Cardiac muscle cell (in vitro differentiated cells and primary cell): Measurements from ENCODE around the gene APOM. TPM values are rescaled to one million over a fixed set of nuclear protein-coding genes. Genes with fewer than 3 reads are reported as not detected.

Source experiments
- DNase-seq, 2 donors: peaks; one replicate each; pipeline versions ENCODE4 v3.0.0 to v3.0.0-alpha.2; 2010 to 2017; ENCODE audit warnings: low read depth in 1 of 2, low spot score in 1 of 2
- H3K27ac ChIP-seq: fragments of 200-600 bp; sonication (generic); 2 replicates; pipeline ENCODE4 v1.5.1; 2016
- H3K27me3 ChIP-seq: fragments of 200-600 bp; sonication (generic); 2 replicates; pipeline ENCODE4 v1.6.0; 2016; ENCODE audit warnings: control low read depth
- H3K36me3 ChIP-seq: fragments of 200-600 bp; sonication (generic); 2 replicates; pipeline ENCODE4 v1.5.1; 2016; ENCODE audit warnings: control low read depth
- H3K4me1 ChIP-seq: fragments of 200-600 bp; sonication (generic); 2 replicates; pipeline ENCODE4 v1.8.1; 2017; ENCODE audit warnings: low read depth, mild to moderate bottlenecking, mixed run types
- H3K4me3 ChIP-seq: fragments of 200-600 bp; sonication (generic); 2 replicates; pipeline ENCODE4 v1.5.1; 2016; ENCODE audit warnings: mild to moderate bottlenecking
- H3K9me3 ChIP-seq: fragments of 200-600 bp; sonication (generic); 2 replicates; pipeline ENCODE4 v1.5.1; 2017; ENCODE audit warnings: low read depth, mild to moderate bottlenecking, control low read depth
- polyA plus RNA-seq: library from polyadenylated mRNA; unstranded; fragments of >200 nt; fragmentation: Nextera tagmentation; extraction: Ambion mirVana; gene quantifications from 2 replicates; pipeline ENCODE4 v1.2.1, GENCODE V29; 2016
- total RNA-seq: library from RNA; depleted of rRNA; stranded (reverse); fragments of >200 nt; gene quantifications from 2 replicates; pipeline ENCODE4 v1.2.3, GENCODE V29; 2016
- TF ChIP-seq, protein P1 (sequence below): IDR thresholded peaks from 2 replicates; pipeline ENCODE4 v1.5.1; 2012; ENCODE audit warnings: low read depth, mild to moderate bottlenecking, low read length

Gene APOM
- total and polyA plus RNA-seq, 2 experiments from 2014 or later = 2.3 to 3.5 TPM

DNA sequence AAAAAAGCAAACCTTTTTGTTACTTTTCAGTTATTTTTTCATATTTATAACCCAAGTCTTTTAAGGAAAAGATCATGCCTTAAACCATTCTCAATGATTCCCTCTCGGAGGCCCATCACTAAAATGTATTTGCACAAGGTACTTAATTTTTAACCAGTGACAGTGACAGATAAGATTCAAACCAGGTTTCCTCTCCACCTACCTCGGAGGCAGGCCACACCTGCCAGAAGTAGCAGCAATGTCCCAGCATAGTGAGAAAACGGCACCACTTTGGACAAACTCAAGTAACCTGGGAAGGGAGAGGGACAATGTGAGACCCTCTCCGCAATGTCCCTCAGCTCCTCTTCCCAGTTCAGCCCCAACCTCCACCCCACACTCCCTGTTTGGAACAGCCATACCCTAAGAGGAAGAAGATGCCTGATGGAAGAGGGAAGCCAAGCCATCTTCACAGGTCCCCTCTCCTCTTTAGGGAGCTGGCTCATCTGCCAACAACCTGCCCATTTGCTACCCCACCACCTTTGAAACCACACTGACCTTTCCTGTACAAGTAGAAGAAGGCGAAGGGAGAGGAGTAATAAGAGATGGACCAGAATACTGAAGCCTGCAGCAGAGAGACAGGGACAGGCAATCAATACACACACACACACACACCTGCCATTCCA lies 45.2 kb downstream of the APOM start:
- no peak overlapping the region for H3K4me3 ChIP-seq
- no peaks in the 10 kb centered on the region for H3K9me3 ChIP-seq
- no peak for DNase-seq
- TF ChIP-seq, protein P1, sequence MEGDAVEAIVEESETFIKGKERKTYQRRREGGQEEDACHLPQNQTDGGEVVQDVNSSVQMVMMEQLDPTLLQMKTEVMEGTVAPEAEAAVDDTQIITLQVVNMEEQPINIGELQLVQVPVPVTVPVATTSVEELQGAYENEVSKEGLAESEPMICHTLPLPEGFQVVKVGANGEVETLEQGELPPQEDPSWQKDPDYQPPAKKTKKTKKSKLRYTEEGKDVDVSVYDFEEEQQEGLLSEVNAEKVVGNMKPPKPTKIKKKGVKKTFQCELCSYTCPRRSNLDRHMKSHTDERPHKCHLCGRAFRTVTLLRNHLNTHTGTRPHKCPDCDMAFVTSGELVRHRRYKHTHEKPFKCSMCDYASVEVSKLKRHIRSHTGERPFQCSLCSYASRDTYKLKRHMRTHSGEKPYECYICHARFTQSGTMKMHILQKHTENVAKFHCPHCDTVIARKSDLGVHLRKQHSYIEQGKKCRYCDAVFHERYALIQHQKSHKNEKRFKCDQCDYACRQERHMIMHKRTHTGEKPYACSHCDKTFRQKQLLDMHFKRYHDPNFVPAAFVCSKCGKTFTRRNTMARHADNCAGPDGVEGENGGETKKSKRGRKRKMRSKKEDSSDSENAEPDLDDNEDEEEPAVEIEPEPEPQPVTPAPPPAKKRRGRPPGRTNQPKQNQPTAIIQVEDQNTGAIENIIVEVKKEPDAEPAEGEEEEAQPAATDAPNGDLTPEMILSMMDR = no peak
- no peaks in the 10 kb centered on the region for H3K27me3 ChIP-seq
- H3K27ac ChIP-seq = no peak overlapping the region
- H3K4me1 ChIP-seq = peaks cover 8% of the 10 kb centered on the region
- peaks cover 5% of the 10 kb centered on the region for H3K36me3 ChIP-seq

- Histone ChIP-seq H3K4me3 (peak overlapping the region; percentile 88), H3K4me1 (peaks cover 8% of the 10 kb centered on the region), H3K27ac (no peak overlapping the region), H3K27me3 (no peaks in the 10 kb centered on the region), H3K9me3 (no peaks in the 10 kb centered on the region), H3K36me3 (peaks cover 5% of the 10 kb centered on the region)
- TF ChIP-seq, protein P1 = no peak
- DNase-seq = peak in 1 of 2 donors; percentile 32
These were observed 46.1 kb downstream of the APOM start for GRCh38 chr6:31701666-31702404.

DNA sequence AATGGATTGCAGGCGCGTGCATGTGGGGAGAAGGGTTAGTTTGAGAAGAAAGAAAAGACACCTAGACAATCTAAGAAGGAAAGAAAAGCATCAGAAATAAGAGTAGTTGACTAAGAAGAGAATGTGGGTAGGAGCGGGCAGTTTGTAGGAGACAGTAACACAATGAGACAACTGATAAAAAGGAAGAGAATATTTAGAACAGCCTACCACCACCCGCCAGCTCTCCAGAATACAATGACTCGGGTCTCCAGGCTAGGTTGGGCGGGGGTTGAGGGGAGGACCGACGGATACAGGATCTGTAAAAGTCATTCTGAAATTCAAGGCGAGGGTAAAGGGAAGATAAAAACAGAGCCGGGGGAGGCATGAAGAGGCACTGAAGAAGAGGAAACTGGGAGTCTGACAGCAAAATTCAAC lies 46.7 kb downstream of the APOM start:
- Histone ChIP-seq H3K27me3 (no peaks in the 10 kb centered on the region), H3K27ac (peak overlapping the region; percentile 96), H3K9me3 (no peaks in the 10 kb centered on the region), H3K4me1 (peaks cover 8% of the 10 kb centered on the region), H3K36me3 (peaks cover 5% of the 10 kb centered on the region), H3K4me3 (peak overlapping the region; percentile 88)
- DNase-seq = peak in 1 of 2 donors; percentile 45
- TF ChIP-seq, protein P1 = no peak

DNA sequence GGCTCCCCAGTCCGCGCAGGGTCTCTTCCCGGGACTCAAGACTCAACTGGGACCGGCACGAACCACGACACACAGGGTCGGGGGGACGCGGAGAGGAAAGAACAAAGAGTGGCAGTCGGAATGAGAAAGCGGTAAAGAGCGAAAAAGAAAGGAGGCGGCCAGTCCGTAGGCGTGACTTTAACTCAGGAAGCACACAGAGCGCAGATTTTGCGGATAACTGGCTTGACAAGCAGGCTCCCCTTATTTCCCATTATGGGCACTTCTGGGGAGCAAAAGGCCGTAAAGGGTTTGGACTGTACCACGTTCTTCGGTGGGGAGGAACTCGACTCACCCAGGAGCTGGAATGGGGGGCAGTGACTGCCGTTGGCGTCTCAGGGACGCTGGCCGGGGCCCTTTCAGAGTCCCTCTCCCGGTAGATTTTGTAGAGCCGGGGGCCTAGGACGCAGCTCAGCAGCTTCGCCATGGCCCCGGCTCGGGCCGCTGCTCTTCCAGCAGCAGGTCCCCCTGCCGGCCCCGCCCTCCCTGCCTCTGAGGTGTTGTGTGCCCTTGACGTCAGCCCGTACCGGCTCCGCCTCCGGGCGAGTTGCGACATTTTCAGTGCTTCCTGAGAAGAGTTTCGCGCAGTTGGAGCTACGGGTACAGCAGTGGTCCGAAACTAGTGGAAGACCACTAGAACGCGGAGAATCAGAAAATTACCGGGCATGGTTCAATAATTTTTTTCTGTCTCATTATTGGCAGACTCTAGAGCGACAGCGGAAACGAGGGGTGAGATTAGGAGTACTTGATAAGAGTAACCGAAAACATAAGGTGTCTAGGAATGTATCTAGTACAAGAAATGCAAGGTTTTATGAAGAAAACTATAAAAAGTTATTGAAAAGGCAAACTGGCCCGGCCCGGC lies 47.4 kb downstream of the APOM start, which contains the start of gene ABHD16A:
ABHD16A (minus strand) TSS at position 506 of the 898 bp plus-strand sequence; CDS start at position 463, 43 bp downstream.
- H3K4me1 ChIP-seq = peaks cover 8% of the 10 kb centered on the region
- DNase-seq = peak; percentile 99
- TF ChIP-seq, protein P1 = no peak
- no peaks in the 10 kb centered on the region for H3K9me3 ChIP-seq
- H3K27me3 ChIP-seq = no peaks in the 10 kb centered on the region
- peak within 1 kb of the TSS; percentile 96 for H3K27ac ChIP-seq
- H3K36me3 ChIP-seq = peaks cover 5% of the 10 kb centered on the region
- H3K4me3 ChIP-seq = peak within 1 kb of the TSS; percentile 88

GRCh38 chr6:31705931-31706330 lies 50.2 kb downstream of the APOM start:
- no peak overlapping the region for H3K27ac ChIP-seq
- H3K4me1 ChIP-seq = peaks cover 8% of the 10 kb centered on the region
- DNase-seq = no peak
- no peaks in the 10 kb centered on the region for H3K27me3 ChIP-seq
- no peaks in the 10 kb centered on the region for H3K36me3 ChIP-seq
- TF ChIP-seq, protein P1 = no peak
- no peaks in the 10 kb centered on the region for H3K9me3 ChIP-seq
- H3K4me3 ChIP-seq = no peak overlapping the region
